GF-D8 (cell line): ENCODE results near the gene FAM174C.
"Not testable (repeated sequence)": the region's sequence is repeated elsewhere in the genome, so short reads cannot be mapped to it uniquely, and the experiment has no call there.

Experiments
- DNase-seq: peaks from one replicate; lab custom pipeline; 2025; lab: John Stamatoyannopoulos, UW

FAM174C gene

DNA sequence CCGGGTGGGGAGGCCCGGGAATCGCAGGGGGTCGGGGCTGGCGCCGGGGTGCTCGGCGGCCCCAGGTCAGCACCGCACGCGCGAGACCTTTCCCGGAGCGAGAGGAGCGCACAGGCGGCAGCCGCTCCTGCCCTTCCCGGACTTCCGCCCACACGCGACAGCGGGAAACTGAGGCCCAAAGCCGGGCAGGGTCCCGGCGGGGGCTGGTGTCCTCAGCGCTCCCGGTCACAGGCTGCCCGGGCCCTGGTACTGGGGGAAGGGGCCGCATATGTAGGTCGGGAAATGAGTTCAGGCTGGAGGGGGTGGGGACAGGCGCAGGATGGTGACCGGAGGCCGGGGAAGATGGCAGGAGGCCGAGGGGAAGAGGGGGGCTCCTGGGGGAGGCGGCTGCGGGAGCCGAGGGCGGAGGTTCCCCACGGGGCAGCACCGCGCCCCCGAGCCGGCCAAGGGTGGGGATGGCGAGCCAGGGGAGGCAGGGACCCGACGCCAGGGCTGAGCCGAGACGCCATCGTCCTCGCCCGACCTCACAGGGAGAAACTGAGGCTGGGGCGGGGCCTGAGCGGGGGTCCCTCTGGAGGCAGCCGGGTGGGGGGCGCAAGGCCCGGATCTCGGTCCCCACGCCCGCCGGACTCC is 38.2 kb upstream of the FAM174C start:
- no peak for DNase-seq

DNA sequence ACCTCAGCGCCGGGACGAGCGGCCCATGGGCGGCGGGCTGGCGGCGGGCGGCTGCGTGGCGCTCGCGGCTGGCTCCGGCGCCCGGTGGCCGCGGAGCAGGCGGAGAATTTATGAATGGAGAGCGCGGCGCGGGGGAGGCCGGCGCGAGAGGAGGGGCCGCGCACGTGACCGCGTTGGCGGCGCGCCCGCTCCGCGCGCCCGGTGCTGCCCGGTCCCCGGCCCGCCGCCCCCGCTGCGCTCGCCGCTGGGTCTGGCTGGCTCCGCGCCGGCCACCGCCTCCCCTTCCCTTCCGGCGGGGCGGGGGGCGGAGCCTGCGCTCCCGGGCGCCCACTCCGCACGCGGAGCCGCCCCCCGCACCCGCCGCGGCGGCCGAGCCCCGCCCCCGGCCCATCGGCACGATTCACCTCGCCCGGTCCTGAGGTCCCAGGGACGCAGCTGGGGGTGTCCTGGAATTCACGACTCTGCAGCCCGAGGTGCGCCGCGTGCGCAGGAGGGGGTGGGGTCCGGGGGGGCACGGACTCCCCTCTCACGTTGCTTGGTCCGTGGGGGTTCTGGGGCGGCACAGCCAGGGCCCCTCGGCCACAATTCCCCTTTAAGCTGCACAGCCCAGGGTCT is 37.5 kb upstream of the FAM174C start, which contains the start of gene CBARP:
Gene CBARP (minus strand): TSS at position 252 of the 615 bp plus-strand sequence. CDS start 1,905 bp downstream, outside the sequence.
- DNase-seq: no peak

DNA sequence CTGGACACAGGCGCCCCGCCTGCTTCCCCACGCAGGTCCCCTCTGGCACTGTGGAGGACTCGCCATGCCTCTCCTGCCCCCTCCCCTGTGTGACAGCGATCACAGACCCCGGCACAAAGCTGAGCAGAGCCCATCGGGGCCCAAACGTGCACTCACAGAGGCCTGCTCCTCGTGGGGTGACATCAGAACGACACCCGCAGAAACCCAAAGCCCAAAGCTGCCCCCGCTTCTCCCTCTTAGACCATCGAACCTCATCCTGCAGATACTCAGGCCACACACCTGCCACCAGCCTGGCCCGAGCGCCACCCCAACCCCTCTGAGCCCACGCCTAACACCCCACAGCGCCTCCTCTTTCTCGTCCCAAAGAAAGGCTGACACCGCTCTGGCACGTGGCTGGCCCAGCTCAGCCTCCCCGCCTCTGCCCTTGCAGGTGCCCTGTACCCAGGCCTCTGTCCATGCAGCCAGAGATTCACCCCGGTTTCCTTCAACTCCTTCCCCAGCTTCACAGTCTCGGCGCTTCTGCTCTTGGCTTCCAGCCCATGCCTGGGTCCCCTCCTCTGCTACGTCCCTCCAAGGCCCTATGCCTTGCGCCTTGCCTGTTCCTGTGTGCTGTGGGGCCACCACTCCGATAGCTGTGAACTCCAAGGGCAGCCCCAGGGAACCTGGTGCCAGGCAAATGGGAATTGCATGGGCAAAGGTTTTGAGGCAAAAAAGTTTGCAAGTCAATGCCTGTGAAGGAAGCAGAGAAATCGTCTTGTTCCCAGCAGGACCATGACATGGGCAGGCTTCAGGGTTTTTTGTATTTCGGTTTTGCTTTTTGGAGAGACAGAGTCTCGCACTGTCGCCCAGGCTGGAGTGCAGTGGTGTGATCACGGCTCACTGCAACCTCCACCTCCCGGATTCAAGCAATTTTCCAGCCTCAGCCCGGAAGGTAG is 36.7 kb upstream of the FAM174C start:
- DNase-seq: no peak

DNA sequence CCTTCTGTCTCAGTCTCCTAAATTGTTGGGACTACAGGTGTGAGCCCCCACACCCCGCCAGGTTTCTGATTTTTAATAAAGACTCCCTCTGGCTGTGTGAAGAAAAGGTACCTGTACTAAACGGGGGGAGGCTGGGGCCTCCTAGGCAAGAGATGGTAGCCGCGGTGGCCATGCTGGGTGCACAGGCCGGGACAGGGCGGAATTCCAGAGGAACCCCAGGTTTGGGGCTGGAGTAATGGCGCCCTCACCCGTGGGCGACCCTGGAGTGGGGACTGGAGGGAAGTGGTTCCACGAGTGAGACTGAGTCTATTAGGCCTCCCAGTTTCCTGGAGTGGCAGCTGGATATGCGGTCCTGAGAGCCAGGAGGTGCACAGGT is 35.9 kb upstream of the FAM174C start:
- DNase-seq: no peak

DNA sequence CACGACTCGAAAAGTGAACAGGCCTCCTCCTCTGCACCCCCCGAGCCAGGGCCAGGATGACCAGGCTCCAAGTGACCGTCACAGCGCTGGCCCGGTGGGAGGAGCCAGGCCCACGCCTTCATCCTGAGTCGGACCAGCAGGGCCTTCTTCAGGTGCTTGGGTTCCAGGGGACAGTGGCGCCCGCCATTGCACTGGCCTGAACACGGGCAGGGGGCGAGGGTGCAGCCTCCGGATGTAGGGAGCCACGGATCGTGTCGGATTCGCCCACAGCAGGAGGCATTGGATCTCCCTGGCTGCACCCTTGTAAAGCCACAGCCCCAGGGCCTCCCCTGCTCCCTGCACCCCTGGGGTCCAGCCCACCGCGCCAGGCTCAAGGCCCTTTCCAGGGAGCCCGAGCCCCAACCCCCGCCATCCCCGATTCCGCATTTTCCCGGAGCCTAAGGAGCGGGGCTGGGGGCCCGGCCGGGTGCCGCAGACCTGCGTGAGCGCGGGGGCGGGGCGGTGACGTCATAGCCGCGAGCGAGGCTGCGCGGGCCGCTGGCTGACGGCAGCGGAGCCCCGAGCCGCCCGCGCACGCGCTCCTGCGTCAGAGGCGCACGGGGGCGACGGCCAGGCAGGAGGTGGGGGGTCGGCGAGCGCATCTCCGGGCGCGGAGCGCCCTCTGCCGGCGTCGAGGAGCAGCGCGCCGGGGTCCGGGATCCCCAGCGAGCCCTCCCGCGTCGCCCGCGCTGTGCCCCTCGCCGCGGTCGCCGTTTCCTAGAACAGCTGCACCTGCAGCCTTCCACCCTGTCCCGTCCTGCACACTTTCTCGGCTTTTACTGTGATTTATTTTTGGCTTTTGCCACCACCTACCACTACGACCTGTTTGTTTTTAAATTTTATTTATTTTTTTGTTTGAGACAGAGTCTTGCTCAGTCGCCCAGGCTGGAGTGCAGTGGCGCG is 35.3 kb upstream of the FAM174C start:
- peak; percentile 62 for DNase-seq

DNA sequence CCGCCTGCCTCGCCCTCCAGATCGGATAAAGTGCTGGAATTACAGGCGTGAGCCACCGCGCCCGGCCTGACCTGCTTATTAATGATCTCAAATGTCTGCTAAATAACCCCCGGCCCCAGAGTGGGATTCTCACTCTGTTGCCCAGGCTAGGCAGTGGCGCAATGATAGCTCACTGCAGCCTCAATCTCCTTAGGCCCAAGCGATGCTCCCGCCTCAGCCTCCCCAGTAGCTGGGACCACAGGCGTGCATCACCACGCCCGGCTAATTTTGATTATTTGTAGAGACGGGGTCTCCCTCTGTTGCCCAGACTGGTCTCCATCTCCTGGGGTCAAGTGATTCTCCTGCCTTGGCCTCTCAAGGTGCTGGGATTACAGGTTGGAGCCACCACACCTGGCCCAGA is 34.4 kb upstream of the FAM174C start:
- DNase-seq: no peak

DNA sequence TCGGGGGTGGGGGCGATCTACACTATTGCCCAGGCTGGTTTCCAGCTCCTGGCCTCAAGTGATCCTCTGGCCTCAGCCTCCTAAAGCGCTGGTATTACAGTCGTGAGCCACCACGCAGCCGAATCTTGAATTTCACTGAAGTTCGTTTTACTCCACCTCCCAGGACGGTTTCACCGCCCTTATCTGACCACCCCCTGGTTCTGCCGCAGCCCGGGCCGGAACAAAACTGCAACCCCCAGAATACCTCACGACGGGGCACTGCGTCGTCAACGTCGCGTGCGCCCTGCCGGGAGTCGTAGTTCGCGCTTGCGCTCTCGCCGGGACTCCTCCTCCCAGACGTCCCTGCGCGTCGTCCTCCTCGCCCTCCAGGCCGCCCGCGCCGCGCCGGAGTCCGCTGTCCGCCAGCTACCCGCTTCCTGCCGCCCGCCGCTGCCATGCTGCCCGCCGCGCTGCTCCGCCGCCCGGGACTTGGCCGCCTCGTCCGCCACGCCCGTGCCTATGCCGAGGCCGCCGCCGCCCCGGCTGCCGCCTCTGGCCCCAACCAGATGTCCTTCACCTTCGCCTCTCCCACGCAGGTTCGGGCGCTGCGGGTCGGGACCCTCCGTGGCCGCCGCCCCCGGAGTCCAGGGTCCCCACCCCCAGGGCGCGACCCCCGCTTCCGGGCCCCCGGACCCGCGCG is 33.8 kb upstream of the FAM174C start, which contains the start of gene ATP5F1D:
Gene ATP5F1D (plus strand): TSS at position 335 of the 679 bp plus-strand sequence. CDS start 100 bp downstream, at position 435.
- DNase-seq: peak; percentile 79

DNA sequence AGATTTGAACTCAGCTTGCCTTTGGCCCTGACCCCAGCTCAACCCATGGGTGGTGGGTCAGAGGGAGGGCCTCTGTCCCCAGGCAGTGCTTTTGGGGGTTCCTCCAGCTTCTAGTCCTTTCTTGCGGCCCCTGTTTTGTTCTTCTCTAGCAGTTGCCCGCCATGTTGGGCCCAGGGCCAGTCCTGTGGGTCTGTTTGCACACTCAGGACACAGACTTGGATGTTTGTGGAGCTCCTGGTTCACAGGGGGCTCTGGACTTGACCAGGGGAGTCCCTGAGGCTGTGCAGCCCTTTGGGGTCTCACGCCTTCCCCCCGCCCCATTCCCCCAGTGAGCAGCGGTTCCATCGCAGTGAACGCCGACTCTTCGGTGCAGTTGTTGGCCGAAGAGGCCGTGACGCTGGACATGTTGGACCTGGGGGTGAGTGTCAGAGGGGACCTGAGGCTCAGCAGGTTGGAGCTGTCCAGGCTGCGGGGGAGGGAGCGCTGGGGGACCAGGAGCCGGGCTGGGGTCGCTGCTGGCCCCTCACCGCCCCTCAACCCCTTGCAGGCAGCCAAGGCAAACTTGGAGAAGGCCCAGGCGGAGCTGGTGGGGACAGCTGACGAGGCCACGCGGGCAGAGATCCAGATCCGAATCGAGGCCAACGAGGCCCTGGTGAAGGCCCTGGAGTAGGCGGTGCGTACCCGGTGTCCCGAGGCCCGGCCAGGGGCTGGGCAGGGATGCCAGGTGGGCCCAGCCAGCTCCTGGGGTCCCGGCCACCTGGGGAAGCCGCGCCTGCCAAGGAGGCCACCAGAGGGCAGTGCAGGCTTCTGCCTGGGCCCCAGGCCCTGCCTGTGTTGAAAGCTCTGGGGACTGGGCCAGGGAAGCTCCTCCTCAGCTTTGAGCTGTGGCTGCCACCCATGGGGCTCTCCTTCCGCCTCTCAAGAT is 31.3 kb upstream of the FAM174C start:
- peak; percentile 56 for DNase-seq

DNA sequence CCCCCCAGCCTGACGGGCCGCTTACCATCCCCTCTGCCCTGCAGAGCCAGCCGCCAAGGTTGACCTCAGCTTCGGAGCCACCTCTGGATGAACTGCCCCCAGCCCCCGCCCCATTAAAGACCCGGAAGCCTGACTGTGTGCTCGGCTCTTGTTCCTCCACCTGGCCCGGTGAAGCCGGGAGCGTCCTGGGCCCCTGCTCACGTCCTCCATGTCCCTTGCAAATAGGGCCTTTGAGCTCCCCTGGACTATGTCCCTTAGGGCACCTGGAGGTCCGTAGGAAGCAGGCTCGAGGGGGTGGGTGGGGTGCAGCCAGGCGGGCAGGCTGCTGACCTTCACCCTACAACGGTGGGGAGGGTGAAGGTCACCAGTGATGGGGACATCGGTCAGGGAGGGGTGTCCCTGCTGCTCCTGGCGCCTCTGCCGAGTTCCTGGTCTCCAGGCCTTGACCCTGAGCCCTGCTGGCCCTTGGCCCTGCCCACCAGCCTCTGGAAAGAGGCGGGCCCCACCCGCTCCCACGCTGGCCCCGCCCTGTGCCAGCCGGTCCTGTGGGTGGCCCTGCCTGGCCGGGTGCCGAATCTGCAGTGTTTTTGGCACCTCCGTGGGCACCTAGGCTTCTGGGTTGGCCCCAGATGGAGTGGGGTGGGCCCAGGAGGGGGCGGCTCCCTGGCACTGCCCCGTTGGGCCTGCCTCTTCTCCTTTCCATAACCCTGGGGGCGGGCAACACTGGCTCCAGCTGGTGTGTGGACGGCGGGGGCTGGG is 30.5 kb upstream of the FAM174C start:
- no peak for DNase-seq

DNA sequence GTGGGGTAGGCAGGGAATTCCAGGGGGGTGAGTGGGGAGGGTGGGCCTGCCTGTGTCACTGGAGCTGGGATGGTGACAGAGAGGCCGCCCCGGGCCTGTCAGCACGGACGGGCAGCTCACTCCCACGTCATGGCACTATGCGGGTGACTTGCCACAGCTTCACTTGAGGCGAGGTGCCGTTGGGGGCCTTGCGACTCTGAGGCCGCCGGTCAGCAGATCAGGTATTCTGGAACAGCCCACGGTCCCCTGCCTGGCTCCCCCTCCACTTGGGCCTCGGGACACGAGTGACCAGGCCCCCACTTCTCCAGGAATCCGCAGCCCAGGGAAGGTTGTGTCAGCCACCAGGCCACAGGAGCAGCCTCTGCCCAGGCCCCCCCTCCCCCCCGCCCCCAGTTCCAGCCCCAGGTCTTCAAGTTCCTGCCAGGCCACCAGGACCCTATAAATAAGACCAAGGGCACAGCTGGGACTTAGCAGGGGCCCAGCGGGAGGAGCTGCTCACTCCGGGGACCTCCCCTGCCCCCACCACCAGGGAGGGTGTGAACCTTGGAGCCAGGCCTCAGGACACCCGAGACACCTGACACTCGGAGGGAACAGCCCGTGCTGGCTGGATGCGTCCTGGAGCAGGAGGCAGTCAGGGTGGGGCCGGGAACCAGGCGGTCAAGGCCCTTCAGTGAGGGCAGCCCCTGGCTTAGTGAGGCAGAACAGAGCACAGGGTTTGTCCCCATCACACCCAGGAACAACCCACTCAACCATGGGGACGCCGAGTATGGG is 29.7 kb upstream of the FAM174C start:
- no peak for DNase-seq

DNA sequence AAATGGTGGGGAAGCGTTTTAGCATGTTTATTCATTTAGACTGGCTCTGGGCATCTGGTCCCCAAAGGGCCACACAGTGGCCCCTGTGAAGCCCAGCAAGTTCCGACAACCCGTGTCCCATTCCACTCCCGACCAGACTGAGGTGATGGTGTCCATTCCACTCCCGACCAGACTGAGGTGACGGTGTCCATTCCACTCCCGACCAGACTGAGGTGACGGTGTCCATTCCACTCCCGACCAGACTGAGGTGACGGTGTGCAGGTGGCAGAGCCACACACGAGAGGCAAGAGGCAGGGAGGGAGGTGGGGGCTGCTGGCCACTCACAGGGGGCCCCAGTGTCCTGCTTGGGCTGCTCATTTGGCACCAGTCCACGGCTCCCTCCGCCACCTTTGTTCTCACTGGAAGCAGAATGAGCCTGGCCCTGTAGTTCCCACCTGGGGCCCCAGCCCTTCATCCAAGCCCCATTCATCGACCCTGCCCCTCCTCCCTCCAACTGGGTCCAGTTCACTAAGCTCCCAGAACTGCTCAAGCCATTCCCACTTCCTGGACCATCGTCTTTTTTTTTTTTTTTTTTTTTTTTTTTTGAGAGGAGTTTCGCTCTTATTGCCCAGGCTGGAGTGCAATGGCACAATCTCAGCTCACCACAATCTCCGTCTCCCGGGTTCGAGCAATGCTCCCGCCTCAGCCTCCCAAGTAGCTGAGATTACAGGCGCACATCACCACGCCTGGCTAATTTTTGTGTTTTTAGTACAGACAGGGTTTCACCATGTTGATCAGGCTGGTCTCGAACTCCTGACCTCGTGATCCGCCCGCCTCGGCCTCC is 28.9 kb upstream of the FAM174C start:
- not testable (repeated sequence) for DNase-seq

DNA sequence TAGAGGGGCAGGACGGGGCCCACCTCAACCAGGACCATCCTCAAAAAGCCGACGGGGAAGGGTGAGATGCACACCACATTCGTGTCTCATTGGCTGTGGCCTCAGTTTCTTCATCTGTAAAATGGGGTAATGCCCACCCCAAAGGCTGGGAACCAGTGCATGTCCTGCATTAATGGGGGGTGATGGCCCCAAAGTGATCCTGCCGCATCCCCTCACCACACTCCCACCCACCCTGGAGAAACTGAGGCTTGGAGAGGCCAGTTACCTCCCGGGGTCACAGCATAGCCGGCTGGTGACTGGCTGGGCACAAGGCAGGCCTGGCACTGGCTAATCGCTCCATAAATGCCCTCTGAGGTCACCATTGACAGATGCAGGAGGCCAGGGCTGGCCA is 27.6 kb upstream of the FAM174C start:
- DNase-seq: no peak

DNA sequence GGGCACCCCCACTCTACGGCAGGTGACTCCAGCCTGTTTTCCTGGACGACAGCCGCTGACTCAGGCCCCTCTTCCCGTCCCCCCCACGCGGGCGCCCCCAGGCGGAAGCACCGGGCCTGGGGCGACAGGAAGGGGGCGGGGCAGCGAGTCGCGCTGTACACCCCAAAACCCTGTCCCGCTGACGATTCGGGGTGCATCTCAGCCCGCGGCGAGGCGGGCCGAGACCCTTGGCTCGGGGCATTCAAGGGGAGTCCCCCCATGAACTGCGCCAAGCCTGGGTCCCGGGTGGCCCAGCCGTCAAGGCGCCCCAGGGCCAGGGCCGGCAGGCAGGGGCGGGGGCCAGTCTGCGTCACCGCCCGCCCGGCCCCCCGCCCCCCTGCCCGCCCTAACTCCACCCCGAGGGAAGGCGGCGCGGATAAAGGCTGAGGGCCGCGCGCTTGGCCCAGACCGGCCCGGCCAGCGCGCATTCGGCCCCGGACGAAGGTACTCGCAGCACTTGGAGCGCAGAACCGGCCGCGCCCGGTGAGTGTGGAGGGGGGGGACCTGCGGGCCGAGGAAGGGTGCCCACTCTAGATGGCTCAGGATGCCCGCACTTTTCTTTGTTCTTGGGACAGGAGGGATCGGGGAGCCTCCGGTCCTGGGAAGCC is 27.1 kb upstream of the FAM174C start, which contains the start of gene MIDN:
Gene MIDN (plus strand): TSS at position 445 of the 647 bp plus-strand sequence. CDS start 1,714 bp downstream, outside the sequence.
- DNase-seq: peak; percentile 8

DNA sequence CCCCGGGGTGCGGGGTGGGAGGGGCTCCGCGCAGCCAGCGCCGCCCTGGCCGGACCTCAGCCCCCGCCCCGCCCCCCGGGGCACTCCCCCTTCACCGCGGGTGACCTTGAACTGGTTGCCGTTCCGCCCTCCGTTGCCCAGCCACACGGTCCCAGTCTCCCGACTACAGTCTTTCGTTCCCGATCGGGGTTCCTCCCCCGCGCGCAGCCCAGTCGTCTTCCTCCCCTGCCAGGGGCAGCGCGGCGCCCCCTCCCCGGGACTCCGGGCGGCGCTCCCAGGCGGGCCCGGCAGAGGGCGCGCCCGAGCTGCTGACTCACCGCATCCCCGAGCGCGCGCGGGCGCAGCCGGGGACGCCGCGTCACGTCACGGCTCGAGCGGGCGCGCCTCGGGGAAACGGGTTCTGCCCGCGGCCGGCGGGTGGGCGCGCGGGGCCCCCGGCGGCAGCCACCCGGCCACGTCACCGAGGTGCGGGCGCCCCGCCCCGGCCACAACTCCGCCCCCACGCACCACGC is 26.5 kb upstream of the FAM174C start:
- no peak for DNase-seq

DNA sequence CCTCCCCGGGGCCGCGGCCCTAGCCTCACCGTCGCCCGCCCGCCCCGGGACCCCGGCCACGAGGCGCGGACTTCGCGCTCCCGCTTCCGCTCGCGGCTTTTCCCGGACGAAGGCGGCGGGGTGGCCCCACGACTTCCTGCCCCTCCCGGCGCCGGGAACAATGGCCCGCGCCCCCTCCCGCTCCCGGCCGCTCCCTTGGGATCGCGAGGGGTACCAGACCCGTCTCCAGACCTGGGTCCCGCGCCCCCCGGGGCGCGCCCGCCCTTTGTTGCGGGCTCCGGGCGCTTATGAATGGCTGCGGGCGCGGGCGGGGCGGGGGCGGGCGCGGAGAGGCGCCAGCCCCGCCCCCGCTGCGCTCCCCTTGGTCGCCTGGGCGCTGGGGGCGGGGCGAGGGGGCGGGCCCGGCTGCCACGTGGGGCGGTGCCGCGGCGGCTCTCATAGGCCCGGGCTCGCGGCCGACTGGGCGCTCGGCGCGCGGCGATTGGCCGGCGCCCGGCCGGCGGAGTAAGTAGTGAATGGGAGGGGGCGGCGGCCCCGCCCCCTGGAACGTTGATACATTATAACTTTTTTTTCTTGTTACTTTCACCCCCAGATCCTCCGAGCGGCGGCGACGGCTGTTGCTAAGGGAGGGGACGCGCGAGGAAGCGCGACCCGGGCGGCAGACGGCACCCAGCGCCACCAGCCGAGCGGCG is 25.9 kb upstream of the FAM174C start:
- peak; percentile 87 for DNase-seq

DNA sequence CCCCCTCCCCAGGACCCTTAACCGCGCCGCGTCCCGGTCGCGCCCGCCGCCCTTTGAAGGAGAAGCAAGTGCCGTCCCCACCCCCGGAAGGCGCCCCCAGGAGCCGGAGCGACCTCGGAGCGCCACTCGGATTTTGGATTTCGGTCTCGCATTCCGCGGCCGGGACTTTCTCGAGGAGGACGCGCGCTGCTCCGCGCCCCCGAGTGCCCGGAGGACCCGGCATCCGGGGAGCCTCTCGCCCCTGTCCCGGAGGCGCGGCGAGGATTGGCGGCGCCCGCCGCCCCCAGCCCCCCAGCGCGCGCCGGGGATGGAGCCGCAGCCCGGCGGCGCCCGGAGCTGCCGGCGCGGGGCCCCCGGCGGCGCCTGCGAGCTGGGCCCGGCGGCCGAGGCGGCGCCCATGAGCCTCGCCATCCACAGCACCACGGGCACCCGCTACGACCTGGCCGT is 25.3 kb upstream of the FAM174C start:
- DNase-seq: no peak
